Right renal cortex interstitium (tissue), 3 donors: ENCODE measurements around the gene AP3D1. TPM values are rescaled to one million over a fixed set of nuclear protein-coding genes. Genes with fewer than 3 reads are reported as not detected.
"Not testable (repeated sequence)": the region's sequence is repeated elsewhere in the genome, so short reads cannot be mapped to it uniquely, and the experiment has no call there.

Source experiments
- DNase-seq, 3 donors: peaks; one replicate each; pipeline ENCODE4 v3.0.0-alpha.2; 2013; ENCODE audit warnings: low read depth in 3 of 3, low spot score in 2 of 3
- polyA plus RNA-seq, 3 donors: library from polyadenylated mRNA; unstranded; fragments of 120-200 nt; gene quantifications; one replicate each; pipeline ENCODE4 v1.2.1, GENCODE V29; 2013; ENCODE audit not compliant: insufficient read length in 3 of 3

Gene AP3D1
- polyA plus RNA-seq, 3 donors = 92.8 to 106 (median 98.8) TPM

DNA sequence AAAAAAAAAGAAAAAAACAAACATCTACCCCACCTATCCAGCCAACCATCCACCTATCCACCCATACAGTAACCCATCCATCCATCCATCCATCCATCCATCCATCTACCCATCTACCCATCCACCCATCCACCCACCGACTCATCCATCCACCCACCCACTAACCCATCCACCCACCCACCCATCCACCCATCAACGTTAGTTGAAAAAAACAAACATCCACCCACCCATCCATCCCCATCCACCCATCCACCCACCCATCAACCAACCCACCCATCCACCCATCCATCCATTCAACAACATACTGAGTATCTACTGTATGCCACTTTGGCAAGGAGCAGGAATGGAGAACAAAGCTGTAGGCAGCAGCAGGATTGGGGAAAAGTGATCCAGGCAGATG lies 6.1 kb upstream of the AP3D1 start:
- no peak for DNase-seq

DNA sequence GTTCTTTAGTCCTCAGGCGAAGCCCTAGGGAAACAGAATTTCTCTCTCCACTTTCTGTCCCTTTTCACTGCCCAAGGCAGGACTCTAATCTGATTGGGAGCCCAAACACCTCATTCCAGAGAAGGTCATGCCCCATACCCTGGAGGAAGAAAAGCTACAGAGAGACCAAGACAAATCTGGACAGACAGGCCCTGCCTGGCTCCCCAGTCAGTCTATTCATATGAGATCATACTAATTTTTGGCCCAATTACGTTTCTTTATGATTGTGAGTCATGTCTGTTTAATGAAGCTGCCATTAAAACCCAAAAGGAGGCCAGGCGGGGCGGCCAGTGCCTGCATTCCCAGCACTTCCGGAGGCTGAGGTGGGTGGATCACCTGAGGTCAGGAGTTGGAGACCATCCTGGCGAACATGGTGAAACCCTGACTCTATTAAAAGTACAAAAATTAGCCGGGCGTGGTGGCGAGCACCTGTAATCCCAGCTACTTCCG lies 3.3 kb upstream of the AP3D1 start:
- DNase-seq = no peak

- DNase-seq = no peak
Measured at GRCh38 chr19:2150794-2151338, 500 bp downstream of the AP3D1 start.

DNA sequence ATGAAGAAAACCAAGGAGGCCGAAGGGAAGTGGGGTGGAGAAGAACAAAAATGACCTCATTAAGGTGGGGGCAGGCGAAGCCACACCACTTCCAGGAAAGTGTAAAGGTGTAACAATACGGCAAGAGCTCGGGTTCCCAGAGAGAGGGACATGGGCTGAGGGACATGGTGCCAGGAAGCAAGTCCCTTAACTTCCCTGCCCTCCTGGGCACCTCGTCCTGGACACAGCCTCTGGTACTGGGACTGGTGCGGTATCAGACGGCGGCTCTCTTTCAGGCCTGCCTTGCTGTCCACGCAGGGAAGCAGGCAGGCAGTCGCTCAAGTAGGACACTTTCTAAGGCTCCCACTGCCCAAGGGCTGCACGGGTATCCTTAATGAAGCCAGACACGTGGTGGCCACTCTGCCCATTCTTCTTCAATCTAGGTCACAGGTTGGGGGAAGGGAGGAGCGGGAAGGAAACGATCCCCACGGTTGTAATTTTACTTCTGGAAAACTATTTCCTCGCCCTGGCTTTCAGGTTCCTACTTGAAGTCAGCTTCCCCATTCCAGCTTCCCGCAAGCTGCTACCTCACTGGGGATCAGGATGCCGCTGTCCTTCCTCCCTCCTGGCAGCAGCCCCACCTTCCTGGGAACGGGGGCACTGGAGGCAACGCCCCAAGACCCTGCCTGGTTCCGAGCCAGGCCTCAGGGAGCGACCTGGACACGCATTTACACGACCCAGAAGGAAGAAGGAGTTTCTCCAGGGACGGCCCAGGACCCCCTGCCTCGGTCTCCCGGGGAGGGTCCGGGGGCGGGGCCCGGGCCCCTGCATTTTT lies 1.2 kb downstream of the AP3D1 start:
- DNase-seq = no peak

DNA sequence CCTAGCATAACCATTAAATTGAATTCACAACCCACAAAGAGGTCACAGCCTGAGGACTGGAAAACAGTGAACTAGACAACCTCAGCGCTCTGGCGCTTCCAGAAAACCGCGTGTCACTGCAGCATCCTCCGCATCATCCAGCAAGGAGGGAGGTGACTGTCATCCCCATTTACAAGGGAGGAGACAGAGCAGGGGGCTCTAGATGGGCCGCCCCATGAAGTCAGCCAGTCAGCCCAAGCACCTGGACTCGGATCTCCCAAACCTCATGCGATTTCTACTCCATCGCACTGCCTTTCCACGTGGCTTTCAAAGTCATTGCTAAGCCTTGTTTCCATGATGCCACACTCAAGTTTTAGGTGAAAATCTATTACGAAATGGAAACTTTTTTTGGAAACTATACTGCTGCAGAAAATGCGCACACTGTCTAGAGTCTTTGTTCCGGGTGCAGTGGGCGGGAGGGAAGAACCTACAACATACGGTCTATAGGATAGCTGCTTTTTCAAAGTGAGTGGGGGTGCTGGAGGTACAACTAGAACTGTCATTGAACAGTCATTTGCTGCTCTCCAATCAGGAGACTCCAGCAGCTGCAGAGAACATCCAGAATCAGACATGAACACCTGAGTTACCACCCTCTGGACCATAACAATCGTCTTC lies 2.8 kb downstream of the AP3D1 start:
- DNase-seq = no peak

GRCh38 chr19:2145831-2146241 lies 5.5 kb downstream of the AP3D1 start:
- no peak for DNase-seq

GRCh38 chr19:2144190-2144589 lies 7.2 kb downstream of the AP3D1 start:
- DNase-seq = no peak

- no peak for DNase-seq
Measured at GRCh38 chr19:2142173-2142829, 9.1 kb downstream of the AP3D1 start.

- no peak for DNase-seq
Measured at GRCh38 chr19:2140138-2140569, 11.2 kb downstream of the AP3D1 start.

DNA sequence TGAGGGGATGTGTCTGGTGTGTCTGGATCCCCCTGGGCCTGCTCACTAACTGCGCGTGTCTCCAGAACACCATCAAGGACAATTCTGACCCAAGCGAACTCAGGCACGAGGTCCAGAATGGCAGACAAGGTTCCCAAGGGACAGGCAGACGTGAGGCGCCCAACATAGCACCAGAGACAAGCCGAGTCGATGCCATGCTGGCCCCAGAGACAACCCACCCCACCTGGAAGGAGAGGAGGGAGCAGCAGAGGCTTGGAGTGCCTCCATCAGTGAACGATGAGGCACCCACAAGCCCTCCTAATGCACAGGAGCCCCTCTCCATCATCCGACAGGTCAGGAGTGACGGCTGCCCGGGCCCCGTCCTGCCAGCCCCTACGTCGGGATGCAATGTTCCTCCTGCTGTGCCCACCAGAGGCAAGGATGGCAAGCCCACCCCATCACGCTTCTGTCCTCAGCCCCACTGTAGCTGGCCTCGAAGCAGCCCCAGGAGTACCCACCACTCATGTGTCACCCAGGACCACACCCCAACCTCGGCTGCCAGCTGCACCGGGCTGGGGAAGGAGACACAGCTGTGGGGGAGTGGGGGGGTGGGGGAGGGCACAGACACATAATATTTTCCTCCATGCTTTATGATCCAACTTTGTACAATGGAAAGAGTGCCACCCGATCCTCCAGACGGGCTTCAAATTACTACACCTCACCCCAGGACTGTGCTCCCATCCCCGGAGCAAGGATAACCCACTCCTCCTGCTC lies 11.8 kb downstream of the AP3D1 start:
- no peak for DNase-seq

DNA sequence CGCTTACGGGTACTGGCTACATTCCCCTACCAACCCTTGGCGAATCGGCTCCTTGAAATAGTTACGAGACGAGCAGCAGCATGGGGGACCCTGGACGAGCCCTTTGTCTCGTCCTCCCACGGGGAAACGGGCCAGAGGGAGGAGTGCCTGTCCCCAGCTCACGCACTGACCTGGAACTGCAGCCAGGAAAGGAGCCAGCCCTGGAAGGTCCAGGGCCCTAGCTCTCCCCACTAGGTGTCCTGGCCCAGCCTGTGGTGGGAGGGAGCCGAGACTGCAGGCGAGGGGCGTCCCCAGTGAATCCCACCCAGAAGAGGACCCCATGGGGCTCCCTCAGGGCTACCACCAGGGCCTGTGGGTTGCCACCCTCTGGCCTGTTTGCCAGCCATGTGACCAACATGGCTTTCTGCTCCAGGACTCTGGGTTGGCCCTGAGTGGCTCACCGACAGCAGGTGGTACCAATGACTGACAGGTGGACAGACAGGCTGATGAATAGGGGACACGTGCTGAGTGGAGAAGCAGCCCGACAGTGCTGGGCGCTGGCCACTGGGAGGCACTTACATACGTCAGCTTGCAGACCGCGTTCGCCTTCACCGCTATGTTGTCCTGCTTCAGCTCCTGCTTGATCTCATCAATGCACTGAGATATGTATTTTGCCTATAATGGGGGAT lies 13.2 kb downstream of the AP3D1 start:
- no peak for DNase-seq

- DNase-seq = no peak
Measured at GRCh38 chr19:2136796-2137195, 14.6 kb downstream of the AP3D1 start.

DNA sequence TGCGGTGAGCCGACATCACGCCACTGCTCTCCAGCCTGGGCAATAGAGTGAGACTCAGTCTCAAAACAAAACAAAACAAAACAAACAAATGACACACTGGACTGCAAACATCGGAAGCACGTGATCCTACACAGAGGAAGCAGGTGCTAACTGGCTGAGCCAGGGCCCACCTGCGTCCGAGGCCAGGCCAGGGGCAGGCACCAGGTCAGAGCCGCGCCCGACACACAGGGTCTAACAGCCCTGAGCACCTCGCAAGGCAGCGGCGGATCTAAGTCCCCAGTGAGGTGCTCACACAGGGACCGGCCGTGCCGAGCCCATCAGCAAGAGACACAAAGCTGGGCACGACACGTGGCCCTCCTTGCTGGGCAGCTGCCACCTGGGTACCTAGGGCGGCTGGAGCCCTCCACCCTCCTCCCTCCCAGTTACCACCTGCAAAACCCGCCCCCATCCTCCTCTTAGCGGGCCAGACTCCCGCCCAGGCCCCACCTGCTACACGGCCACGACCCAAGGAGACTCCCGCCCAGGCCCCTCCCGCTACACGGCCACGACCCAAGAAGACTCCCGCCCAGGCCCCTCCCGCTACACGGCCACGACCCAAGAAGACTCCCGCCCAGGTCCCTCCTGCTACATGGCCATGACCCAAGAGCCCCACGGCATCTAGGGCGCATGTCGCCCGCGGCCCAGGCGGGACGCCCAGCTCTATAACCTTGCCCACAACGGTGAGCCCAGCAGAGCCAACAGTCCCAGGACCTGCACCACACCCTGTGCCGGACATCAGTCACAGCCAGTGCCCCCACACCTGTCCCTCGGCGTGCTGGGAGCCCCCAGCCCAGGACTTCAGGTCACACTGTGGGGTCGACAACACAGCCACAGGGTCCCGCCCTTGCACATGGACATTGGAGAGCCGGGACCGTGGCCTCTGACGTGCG lies 15.6 kb downstream of the AP3D1 start:
- no peak for DNase-seq

DNA sequence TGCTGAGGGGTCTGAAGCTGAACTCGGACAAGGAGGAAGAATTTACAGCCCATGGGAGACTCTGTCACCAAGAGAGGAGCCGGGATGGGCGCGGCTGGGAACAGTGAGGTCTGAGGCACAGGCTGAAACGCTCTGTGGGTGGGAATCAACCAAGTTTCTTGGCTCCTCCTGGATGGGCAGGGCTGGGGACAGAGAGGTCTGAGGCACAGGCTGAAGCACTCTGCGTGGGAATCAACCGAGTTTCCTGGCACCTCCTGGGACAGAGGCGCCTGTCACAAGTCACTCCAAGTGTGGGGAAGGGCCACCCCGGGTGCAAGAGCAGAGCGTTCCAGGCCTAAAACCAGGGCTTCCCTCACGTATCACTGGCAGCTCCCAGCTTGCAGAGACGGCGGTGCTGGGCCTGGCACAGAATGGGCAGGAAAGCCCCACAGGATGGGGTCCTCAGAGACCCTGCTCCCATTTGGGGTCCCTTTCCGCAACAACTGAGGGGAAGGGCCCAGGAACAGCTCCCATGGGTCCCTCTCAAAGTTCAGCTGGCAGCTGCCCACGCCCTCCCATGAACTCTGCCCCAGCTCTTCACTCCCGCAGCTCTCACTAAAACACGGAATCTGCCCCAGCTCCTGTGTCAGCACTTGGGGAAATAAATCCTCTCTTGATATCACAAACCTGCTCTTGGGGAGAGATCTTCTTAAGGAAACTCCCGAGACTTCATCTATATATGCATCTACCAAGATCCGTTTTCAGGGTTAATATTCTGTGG lies 18.5 kb downstream of the AP3D1 start:
- no peak for DNase-seq

- DNase-seq = no peak
Measured at GRCh38 chr19:2132191-2132590, 19.2 kb downstream of the AP3D1 start.

DNA sequence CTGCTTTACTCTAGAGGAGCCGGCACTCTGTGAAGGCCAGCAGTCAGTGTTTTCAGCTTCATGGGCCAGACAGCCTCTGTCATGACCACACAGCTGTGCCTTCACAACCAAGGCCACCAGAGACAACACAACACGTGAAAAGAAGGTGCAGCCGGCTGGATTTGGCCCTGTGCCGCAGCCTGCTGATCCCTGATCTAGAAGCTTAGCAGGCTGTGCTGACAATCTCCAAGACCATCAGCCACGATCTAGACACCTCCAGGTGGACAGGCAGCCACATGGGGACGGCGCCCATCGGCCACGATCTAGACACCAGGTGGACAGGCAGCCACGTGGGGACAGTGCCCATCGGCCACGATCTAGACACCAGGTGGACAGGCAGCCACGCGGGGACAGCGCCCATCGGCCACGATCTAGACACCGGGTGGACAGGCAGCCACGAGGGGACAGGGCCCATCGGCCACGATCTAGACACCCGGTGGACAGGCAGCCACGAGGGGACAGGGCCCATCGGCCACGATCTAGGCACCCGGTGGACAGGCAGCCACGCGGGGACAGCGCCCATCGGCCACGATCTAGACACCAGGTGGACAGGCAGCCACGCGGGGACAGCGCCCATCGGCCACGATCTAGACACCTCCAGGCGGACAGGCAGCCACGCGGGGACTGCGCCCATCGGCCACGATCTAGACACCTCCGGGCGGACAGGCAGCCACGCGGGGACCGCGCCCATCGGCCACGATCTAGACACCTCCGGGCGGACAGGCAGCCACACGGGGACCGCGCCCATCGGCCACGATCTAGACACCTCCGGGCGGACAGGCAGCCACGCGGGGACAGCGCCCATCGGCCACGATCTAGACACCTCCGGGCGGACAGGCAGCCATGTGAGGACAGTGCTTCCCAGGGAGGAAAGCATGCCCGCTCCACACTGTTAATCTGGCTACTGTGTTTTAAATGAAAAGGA lies 20.1 kb downstream of the AP3D1 start:
- not testable (repeated sequence) for DNase-seq
